ENCODE measurements around the gene LMO1. TPM values are rescaled to one million over a fixed set of nuclear protein-coding genes. Genes with fewer than 3 reads are reported as not detected.

LMO1 gene
- total RNA-seq, 4 donors from 2014 or later, result 0.50 TPM; not detected in 3

DNA sequence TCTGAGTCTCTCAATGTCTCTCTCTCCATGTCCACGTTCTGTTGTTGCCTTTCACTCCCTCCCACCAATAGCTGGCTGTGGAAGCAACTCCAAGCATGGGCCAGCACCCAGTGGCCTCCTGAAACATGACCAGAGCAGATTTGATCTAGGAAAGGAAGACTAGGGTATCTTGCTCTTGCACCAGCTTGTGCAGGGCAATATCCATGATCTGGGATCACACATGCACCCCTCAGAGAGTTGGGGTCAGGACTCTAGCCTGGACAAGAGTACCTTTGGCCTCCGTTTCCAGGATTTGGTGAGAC, 60.3 kb downstream of the LMO1 start:
- H3K27me3 ChIP-seq, result peaks cover 0 to 15% (median 0%) of the 10 kb centered on the region in 4 donors
- H3K36me3 ChIP-seq, result no peaks in the 10 kb centered on the region
- WGBS, result 88% methylated on average over 2 of the region's 2 CpGs
- no peaks in the 10 kb centered on the region for H3K9me3 ChIP-seq
- H3K4me3 ChIP-seq, result no peak overlapping the region
- peaks cover 0 to 12% (median 3%) of the 10 kb centered on the region in 4 donors for H3K4me1 ChIP-seq
- no peak for TF ChIP-seq POLR2AphosphoS5 (IDR thresholded peaks at IDR 0.05)
- TF ChIP-seq, protein P1, sequence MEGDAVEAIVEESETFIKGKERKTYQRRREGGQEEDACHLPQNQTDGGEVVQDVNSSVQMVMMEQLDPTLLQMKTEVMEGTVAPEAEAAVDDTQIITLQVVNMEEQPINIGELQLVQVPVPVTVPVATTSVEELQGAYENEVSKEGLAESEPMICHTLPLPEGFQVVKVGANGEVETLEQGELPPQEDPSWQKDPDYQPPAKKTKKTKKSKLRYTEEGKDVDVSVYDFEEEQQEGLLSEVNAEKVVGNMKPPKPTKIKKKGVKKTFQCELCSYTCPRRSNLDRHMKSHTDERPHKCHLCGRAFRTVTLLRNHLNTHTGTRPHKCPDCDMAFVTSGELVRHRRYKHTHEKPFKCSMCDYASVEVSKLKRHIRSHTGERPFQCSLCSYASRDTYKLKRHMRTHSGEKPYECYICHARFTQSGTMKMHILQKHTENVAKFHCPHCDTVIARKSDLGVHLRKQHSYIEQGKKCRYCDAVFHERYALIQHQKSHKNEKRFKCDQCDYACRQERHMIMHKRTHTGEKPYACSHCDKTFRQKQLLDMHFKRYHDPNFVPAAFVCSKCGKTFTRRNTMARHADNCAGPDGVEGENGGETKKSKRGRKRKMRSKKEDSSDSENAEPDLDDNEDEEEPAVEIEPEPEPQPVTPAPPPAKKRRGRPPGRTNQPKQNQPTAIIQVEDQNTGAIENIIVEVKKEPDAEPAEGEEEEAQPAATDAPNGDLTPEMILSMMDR (IDR thresholded peaks at IDR 0.05), result no peak
- no peak for DNase-seq (ENCODE audit: extremely low spot score)
- no peak overlapping the region for H3K27ac ChIP-seq (replicated peaks in 1 of 4)
- intact Hi-C loops (cut with DNase I), result no loop called here

DNA sequence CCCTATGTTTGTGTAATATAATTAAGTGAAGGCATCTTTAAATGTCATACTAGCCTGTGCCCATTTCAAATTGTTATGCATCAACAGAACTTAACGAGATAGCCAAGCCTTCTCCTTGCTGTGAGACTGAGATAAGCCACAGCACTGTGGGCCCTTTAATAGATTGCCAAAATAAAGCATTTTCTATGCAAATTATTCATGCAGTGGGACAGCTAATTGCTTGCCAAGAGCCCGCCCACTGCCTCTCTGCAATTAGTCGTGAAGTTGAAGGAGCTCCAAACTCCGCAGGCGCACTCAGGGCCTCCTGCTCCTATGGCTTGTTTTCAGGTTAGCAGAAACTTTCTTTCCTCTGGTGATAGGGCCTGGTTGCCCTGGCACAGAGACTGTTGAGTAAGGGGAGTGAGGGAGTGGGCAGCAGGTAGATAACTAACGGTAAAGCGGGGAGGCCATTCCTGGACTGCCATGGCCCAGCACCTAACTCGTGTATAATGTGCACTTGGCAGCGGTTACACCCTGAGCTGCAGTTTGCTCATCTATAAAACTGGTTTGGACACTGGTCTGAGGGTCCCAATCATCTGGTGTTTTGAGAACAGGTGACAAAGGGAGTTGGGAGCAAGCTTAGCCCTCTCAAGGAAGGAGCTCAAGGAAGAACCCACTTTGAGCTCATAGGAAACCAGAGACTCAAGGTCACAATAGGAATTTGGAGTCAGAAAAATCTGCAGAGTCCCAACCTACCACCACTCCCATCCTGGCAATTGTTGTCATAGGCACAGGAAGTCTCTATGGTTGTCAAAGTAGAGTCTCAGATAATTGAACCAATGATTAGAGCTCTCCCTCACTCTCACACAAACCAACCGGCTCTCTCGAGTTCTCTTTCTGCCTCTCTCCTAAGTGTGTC, 60.9 kb downstream of the LMO1 start:
- H3K27me3 ChIP-seq, result peaks cover 0 to 9% (median 0%) of the 10 kb centered on the region in 4 donors
- no peak for DNase-seq (ENCODE audit: extremely low spot score)
- TF ChIP-seq, protein P1 (IDR thresholded peaks at IDR 0.05), result no peak
- TF ChIP-seq POLR2AphosphoS5 (IDR thresholded peaks at IDR 0.05), result no peak
- TF ChIP-seq EP300 (IDR thresholded peaks at IDR 0.05), result no peak
- TF ChIP-seq POLR2A (IDR thresholded peaks at IDR 0.05; ENCODE audit: low read depth), result no peak
- H3K4me1 ChIP-seq, result peaks cover 0 to 10% (median 3%) of the 10 kb centered on the region in 4 donors
- no peak overlapping the region for H3K27ac ChIP-seq (replicated peaks in 1 of 4)
- H3K9me3 ChIP-seq, result no peaks in the 10 kb centered on the region
- no peaks in the 10 kb centered on the region for H3K36me3 ChIP-seq
- WGBS, result 80% methylated on average over 11 of the region's 11 CpGs
- intact Hi-C loops (cut with DNase I), result no loop called here
- H3K4me3 ChIP-seq, result no peak overlapping the region

DNA sequence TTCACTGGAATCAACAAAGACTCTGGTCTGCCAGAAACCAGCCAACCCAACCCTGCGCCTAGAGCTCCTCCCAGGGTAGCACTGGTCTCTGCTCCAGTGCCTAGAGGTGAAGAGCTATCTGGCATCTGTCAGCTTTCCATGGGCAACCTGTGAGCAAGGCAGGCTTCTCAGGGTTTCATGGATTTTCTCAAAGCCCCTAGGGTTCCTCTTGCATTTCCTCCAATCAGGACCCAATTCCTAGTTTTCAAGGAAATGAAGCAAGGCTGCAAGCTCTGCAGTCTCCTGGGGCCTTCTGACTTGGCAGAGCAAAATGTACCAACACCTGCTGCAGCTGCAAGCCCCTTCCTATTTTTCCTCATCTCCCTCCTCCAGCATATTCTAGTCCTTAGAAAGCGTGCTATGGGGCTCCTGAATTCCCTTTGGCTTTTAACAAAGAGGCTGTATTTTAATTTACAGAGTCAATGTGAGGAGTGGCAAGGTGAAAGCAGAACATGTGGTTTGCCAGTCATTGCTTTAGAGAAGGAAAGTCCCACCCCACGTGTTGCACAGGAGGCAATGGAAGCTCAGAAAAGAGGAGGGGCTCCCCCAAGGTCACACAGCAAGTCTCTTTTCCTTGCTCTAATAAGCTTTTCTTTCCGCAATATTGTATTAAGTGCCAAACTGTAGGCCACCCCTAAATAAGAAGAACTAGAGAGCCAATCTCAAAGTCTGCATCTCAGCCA, 61.9 kb downstream of the LMO1 start:
- no peaks in the 10 kb centered on the region for H3K4me1 ChIP-seq
- H3K27ac ChIP-seq (replicated peaks in 1 of 4), result no peak overlapping the region
- no peaks in the 10 kb centered on the region for H3K9me3 ChIP-seq
- WGBS, result 67% methylated on average over 4 of the region's 4 CpGs
- TF ChIP-seq EP300 (IDR thresholded peaks at IDR 0.05) (no peak), POLR2AphosphoS5 (IDR thresholded peaks at IDR 0.05) (no peak), POLR2A (IDR thresholded peaks at IDR 0.05; ENCODE audit: low read depth) (no peak)
- TF ChIP-seq, protein P1 (IDR thresholded peaks at IDR 0.05), result no peak
- no peaks in the 10 kb centered on the region for H3K36me3 ChIP-seq
- intact Hi-C loops (cut with DNase I), result no loop called here
- peaks cover 0 to 1% (median 0%) of the 10 kb centered on the region in 4 donors for H3K27me3 ChIP-seq
- no peak for DNase-seq (ENCODE audit: extremely low spot score)
- no peak overlapping the region for H3K4me3 ChIP-seq

GRCh38 chr11:8199676-8200075, 64.0 kb downstream of the LMO1 start:
- no peak overlapping the region for H3K27ac ChIP-seq (replicated peaks in 1 of 4)
- no peaks in the 10 kb centered on the region for H3K4me1 ChIP-seq
- intact Hi-C loops (cut with DNase I), result no loop called here
- no peaks in the 10 kb centered on the region for H3K9me3 ChIP-seq
- TF ChIP-seq EP300 (IDR thresholded peaks at IDR 0.05), result no peak
- TF ChIP-seq, protein P1 (IDR thresholded peaks at IDR 0.05), result no peak
- TF ChIP-seq POLR2A (IDR thresholded peaks at IDR 0.05; ENCODE audit: low read depth), result no peak
- TF ChIP-seq POLR2AphosphoS5 (IDR thresholded peaks at IDR 0.05), result no peak
- H3K27me3 ChIP-seq, result no peaks in the 10 kb centered on the region
- no peaks in the 10 kb centered on the region for H3K36me3 ChIP-seq
- no peak overlapping the region for H3K4me3 ChIP-seq
- DNase-seq (ENCODE audit: extremely low spot score), result no peak
- 96% methylated on average over 2 of the region's 2 CpGs for WGBS

Data from esophagus muscularis mucosa (tissue), 4 donors.